ENCODE measurements around the gene PCDHGA9. TPM values are rescaled to one million over a fixed set of nuclear protein-coding genes. Genes with fewer than 3 reads are reported as not detected.
"Not testable (repeated sequence)": the region's sequence is repeated elsewhere in the genome, so short reads cannot be mapped to it uniquely, and the experiment has no call there.

PCDHGA9 gene
- total RNA-seq, 4 donors from 2014 or later, result 3.3 to 8.7 (median 4.9) TPM

DNA sequence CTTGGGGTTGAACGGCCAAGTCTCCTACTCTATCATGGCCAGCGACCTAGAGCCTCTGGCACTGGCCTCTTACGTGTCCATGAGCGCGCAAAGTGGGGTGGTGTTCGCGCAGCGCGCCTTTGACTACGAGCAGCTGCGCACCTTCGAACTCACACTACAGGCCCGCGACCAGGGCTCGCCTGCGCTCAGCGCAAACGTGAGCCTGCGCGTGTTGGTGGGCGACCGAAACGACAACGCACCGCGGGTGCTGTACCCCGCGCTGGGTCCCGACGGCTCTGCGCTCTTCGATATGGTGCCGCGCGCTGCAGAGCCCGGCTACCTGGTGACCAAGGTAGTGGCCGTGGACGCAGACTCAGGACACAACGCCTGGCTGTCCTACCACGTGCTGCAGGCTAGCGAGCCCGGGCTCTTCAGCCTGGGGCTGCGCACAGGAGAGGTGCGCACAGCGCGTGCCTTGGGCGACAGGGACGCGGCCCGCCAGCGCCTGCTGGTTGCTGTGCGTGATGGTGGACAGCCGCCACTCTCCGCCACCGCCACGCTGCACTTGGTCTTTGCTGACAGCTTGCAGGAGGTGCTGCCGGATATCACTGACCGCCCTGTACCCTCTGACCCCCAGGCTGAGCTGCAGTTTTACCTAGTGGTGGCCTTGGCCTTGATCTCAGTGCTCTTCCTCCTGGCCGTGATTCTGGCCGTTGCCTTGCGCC, 2.9 kb upstream of the PCDHGA9 start:
- intact Hi-C loops (cut with DNase I), result no loop called here

DNA sequence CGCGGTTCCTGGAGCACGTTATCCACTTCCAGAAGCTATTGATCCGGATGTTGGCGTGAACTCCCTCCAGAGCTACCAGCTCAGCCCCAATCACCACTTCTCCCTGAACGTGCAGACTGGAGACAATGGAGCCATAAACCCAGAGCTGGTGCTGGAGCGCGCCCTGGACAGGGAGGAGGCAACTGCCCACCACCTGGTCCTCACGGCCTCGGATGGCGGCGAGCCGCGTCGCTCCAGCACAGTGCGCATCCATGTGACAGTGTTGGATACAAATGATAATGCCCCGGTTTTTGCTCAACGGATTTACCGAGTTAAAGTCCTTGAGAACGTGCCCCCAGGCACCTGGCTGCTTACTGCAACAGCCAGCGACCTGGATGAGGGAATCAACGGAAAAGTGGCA, 809 bp downstream of the PCDHGA9 start:
- Histone ChIP-seq H3K4me1 (no peaks in the 10 kb centered on the region), H3K27ac (replicated peaks in 1 of 4) (no peak overlapping the region), H3K36me3 (peaks cover 0 to 6% (median 0%) of the 10 kb centered on the region in 4 donors), H3K9me3 (peaks cover 21 to 99% (median 95%) of the 10 kb centered on the region in 4 donors), H3K4me3 (peak overlapping the region in 3 of 4 donors; percentile 36 to 46 (median 39)), H3K27me3 (peaks cover 0 to 9% (median 0%) of the 10 kb centered on the region in 4 donors)
- intact Hi-C loops (cut with DNase I), result no loop called here
- 24% methylated on average over 18 of the region's 22 CpGs for WGBS
- no peak for TF ChIP-seq EP300 (IDR thresholded peaks at IDR 0.05)
- no peak for TF ChIP-seq POLR2AphosphoS5 (IDR thresholded peaks at IDR 0.05)
- TF ChIP-seq POLR2A (IDR thresholded peaks at IDR 0.05; ENCODE audit: low read depth), result no peak
- TF ChIP-seq, protein P1, sequence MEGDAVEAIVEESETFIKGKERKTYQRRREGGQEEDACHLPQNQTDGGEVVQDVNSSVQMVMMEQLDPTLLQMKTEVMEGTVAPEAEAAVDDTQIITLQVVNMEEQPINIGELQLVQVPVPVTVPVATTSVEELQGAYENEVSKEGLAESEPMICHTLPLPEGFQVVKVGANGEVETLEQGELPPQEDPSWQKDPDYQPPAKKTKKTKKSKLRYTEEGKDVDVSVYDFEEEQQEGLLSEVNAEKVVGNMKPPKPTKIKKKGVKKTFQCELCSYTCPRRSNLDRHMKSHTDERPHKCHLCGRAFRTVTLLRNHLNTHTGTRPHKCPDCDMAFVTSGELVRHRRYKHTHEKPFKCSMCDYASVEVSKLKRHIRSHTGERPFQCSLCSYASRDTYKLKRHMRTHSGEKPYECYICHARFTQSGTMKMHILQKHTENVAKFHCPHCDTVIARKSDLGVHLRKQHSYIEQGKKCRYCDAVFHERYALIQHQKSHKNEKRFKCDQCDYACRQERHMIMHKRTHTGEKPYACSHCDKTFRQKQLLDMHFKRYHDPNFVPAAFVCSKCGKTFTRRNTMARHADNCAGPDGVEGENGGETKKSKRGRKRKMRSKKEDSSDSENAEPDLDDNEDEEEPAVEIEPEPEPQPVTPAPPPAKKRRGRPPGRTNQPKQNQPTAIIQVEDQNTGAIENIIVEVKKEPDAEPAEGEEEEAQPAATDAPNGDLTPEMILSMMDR (IDR thresholded peaks at IDR 0.05), result no peak
- DNase-seq (ENCODE audit: extremely low spot score), result no peak

More for the DNA sequence above, 2.9 kb upstream of the PCDHGA9 start:
- H3K27ac ChIP-seq (replicated peaks in 1 of 4), result no peak overlapping the region
- H3K9me3 ChIP-seq, result peaks cover 21 to 94% (median 93%) of the 10 kb centered on the region in 4 donors
- peaks cover 0 to 9% (median 0%) of the 10 kb centered on the region in 4 donors for H3K27me3 ChIP-seq
- H3K4me3 ChIP-seq, result peak overlapping the region in 2 of 4 donors; percentile 5 to 18
- no peaks in the 10 kb centered on the region for H3K4me1 ChIP-seq
- H3K36me3 ChIP-seq, result peaks cover 0 to 6% (median 0%) of the 10 kb centered on the region in 4 donors
- TF ChIP-seq, protein P1 (IDR thresholded peaks at IDR 0.05), result no peak
- no peak for TF ChIP-seq POLR2AphosphoS5 (IDR thresholded peaks at IDR 0.05)
- TF ChIP-seq POLR2A (IDR thresholded peaks at IDR 0.05; ENCODE audit: low read depth), result no peak
- no peak for TF ChIP-seq EP300 (IDR thresholded peaks at IDR 0.05)
- DNase-seq (ENCODE audit: extremely low spot score), result no peak
- 23% methylated on average over 33 of the region's 61 CpGs for WGBS

DNA sequence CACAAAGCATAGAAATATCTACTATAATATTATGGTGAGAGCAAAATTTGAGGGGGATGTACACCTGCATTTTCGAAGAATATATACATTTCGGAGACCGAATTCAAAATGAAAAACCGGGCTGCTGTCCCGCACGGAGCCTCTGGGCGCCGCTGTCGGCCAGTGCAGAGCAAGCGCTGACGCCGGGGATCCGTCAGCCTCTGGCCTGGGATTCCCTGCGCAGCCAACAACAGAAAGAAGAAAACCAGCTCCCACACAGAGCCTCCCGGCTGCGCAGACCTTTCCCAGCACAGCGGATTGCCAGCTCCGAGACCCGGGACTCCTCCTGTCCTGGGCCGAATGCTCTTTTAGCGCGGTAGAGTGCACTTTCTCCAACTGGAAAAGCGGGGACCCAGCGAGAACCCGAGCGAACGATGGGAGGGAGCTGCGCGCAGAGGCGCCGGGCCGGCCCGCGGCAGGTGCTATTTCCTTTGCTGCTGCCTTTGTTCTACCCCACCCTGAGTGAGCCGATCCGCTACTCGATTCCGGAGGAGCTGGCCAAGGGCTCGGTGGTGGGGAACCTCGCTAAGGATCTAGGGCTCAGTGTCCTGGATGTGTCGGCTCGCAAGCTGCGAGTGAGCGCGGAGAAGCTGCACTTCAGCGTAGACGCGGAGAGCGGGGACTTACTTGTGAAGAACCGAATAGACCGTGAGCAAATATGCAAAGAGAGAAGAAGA, 5.4 kb downstream of the PCDHGA9 start, which contains the start of gene PCDHGB6:
PCDHGB6 (plus strand) TSS at position 232 of the 716 bp plus-strand sequence; CDS start at position 414, 182 bp downstream.
- H3K27me3 ChIP-seq; intact Hi-C loops (cut with DNase I); H3K4me1 ChIP-seq; H3K36me3 ChIP-seq; H3K27ac ChIP-seq (replicated peaks in 1 of 4); DNase-seq (ENCODE audit: extremely low spot score): not testable (repeated sequence)
- TF ChIP-seq, protein P1 (IDR thresholded peaks at IDR 0.05), result peak; percentile 18 to 49 (median 23)
- WGBS, result 11% methylated on average over 25 of the region's 51 CpGs
- Histone ChIP-seq H3K9me3 (peaks cover 19 to 98% (median 96%) of the 10 kb centered on the region in 4 donors), H3K4me3 (peak within 1 kb of the TSS; percentile 33 to 49 (median 36))

DNA sequence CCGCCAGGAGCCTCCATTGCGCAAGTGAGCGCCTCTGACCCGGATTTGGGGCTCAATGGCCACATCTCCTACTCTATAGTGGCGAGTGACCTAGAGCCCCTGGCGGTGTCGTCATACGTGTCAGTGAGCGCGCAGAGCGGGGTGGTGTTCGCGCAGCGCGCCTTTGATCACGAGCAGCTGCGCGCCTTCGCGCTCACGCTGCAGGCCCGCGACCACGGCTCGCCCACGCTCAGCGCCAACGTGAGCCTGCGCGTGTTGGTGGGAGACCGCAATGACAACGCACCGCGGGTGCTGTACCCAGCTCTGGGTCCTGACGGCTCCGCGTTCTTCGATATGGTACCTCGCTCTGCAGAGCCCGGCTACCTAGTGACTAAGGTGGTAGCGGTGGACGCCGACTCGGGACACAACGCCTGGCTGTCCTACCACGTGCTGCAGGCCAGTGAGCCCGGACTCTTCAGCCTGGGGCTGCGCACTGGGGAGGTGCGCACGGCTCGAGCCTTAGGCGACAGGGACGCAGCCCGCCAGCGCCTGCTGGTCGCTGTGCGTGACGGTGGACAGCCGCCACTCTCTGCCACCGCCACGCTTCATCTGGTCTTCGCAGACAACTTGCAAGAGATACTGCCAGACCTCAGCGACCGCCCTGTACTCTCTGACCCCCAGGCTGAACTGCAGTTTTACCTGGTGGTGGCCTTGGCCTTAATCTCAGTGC, 7.2 kb downstream of the PCDHGA9 start:
- Histone ChIP-seq H3K36me3 (peaks cover 0 to 6% (median 2%) of the 10 kb centered on the region in 4 donors), H3K4me3 (peak overlapping the region in 1 of 4 donors; percentile 10), H3K27ac (replicated peaks in 1 of 4) (no peak overlapping the region), H3K4me1 (peaks cover 0 to under 1% (median 0%) of the 10 kb centered on the region in 4 donors), H3K27me3 (no peaks in the 10 kb centered on the region), H3K9me3 (peaks cover 11 to 98% (median 96%) of the 10 kb centered on the region in 4 donors)
- 6% methylated on average over 2 of the region's 64 CpGs for WGBS
- intact Hi-C loops (cut with DNase I), result loop anchor here (10.0 kb wide), 1 partner anchor 115 kb away; no protein-coding TSS in a partner anchor
- TF ChIP-seq POLR2AphosphoS5 (IDR thresholded peaks at IDR 0.05) (no peak), EP300 (IDR thresholded peaks at IDR 0.05) (no peak), POLR2A (IDR thresholded peaks at IDR 0.05; ENCODE audit: low read depth) (no peak)
- TF ChIP-seq, protein P1 (IDR thresholded peaks at IDR 0.05), result no peak
- no peak for DNase-seq (ENCODE audit: extremely low spot score)
